Left renal pelvis (tissue), 4 donors: Measurements from ENCODE around the gene ARL2BP. TPM values are rescaled to one million over a fixed set of nuclear protein-coding genes. Genes with fewer than 3 reads are reported as not detected.
"Not testable (repeated sequence)": the region's sequence is repeated elsewhere in the genome, so short reads cannot be mapped to it uniquely, and the experiment has no call there.

ENCODE experiments used
- DNase-seq, 4 donors: peaks; one replicate each; pipeline ENCODE4 v3.0.0-alpha.2; 2013; ENCODE audit warnings: low read depth in 4 of 4, low spot score in 3 of 4
- polyA plus RNA-seq, 4 donors: library from polyadenylated mRNA; unstranded; fragments of 120-200 nt; gene quantifications; one replicate each; pipeline ENCODE4 v1.2.1, GENCODE V29; 2013; ENCODE audit not compliant: insufficient read length in 4 of 4

ARL2BP gene
- polyA plus RNA-seq, 4 donors: 68.2 to 101 (median 87.3) TPM

DNA sequence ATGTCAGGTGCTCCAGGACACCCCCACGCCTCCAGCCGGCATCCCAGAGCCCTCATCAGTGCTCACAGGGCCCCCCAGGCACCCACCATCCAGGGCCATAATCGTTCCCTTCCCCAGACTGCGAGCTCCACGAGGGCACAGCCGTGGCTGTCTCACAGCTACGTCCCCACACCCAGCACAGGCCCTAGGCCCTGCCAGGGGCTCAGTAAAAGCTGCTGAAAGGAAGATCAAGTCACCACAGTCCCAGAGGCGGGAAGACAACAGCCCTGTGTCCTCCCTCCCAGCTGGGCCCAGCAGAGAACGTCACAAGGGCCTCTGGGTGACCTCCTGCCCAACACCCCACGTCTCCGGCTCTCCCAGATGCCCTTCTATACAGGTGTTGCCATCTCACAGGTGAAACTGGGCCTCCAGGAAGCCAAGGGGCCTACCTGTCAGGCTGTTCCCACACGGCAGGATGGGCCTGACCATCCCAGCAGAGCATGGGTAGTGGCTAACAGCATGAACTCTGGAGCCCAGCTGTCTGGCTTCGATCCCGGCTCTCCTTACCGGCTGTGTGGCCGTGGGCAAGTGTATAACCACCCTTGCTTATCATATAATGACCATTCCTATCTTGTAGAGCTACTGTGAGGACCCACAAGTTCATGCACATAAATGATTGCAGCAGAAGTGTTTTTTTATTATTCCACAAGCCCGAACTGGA, 17.9 kb downstream of the ARL2BP start:
- no peak for DNase-seq

DNA sequence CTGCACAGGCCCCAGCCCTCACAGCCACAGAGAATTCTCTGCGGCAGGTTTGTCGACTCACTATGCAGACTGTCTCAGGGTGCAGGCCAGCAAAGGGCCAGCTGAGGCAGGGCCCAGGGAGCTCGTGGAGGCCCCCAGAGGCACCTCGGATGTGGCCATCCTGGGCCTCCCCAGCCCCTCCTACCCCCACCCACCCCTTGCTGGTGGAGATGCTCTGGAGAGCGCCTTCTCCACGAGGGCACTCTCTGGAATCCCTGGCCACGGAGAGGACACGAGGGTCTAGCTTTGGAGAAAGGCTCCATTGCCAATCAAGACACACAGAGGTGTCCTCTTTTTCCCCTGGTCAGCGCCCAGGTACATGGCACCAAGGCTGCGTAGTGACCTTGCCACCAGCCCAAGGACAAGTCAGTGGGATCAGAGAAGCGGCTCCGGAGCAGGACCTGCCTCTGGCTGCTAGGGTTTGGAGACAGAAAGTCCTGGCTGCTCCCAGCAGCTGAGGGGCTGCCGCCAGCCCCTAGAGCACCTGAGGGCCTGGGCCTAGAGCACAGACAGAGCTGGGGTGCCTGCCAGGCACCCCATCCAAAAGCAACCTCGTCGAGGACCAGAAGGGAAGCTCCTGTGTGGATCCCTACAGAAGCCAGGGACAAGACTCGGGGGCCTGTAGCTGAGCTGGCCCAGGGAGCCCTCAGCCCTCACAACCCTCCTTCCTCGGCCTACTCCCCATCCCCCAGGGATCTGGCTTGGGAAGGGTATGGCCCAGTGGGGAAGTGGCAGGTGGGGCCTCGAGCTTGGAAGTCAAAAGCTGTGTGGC, 18.7 kb downstream of the ARL2BP start:
- no peak for DNase-seq

DNA sequence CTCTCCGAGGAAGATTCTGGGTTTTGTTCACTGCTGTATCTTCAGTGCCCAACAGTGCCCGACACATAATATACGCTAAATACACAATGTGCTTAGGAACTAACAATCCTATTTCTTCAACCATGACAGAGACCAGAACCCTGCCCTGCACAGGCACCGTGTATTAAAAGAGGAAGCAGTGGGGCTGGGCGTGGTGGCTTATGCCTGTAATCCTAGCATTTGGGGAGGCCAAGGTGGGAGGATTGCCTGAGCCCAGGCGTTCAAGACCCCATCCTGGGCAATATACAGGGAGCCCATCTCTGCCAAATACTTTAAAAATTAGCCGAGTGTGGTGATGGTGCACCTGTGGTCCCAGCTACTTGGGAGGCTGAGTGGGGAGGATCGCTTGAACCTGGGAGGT, 19.3 kb downstream of the ARL2BP start:
- DNase-seq: no peak

DNA sequence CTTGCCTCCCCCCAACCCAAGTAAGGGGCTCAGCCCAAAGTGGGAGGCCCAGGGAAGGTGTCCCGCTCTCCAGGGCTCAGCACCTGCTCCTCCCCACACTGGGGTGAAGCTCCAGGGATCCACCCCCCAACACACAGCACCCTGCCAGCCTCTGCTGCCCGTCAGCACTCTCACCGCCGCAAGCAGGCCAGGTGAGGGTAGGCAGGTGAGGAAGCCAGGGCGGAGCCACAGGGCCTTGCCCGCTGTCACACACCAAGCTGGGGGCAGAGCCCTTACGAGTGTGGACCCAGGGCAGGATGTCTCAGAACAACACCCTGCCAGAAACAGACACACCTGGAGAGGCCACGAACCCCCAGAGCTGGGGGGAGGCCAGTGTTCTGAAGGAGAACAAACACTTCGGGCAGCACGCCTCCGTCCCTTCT, 19.9 kb downstream of the ARL2BP start:
- no peak for DNase-seq

DNA sequence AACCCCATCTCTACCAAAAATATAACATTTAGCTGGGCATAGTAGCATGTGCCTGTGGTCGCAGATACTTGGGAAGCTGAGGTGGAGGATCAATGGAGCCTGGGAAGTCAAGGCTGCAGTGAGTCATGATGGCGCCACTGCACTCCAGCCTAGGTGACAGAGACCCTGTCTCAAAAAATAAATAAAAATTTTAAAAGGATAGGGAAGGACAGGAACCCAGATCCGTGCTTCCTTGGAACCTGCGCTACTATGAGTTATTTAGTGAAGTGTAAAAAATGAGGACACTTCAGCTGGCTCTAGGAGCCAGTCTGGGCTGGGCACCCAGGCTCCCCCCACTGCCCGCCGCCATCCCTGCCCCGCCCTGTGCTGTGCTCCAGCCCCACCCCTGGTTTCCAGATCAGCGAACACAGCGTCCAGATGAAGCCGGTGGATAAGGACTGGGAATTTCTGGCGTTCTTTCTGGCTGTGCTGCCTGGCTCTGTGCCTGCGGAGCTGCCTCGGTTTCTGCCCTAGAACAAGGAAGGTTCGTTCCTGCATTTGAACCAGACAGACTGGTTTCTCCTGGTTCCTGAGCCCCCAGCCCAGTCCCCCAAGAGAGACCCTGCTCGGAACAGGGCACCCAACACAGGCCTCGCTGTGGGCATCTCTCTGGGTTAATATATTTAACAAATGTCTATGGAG, 20.9 kb downstream of the ARL2BP start:
- DNase-seq: peak in 1 of 4 donors; percentile 55

DNA sequence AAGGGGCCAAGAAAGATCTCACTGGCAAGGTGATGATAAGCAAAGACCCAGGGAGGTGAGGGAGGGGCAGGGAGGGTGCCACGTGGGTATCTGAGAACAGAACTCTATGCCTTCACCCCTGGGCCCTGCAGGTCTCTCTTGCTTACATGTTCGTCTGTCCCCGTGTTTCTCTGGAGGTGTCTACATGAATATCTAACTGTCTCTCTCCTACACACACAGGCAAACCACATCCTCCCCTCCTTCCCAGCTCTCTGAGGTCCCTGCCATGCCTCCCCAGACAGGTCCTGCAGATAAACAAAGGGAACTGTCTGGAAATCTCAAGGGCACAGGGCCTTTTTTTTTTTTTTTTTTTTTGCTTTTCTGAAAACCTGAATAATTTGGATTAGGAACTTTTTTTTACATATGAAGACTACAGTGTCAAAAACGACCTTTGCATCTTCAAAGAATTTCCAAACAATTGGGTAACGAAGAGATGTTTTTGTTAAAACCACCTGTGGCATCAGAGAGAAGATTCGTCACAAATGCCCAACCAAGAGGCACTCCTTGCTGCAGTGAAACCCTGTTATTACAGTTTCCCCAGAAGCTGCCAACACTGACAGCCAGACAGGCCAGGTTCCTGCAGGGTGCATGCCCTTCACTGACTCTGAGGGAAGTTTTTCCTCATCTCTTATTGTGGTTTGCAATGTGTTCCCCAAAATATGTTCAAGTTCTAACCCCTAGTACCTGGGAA, 21.6 kb downstream of the ARL2BP start:
- DNase-seq: no peak

DNA sequence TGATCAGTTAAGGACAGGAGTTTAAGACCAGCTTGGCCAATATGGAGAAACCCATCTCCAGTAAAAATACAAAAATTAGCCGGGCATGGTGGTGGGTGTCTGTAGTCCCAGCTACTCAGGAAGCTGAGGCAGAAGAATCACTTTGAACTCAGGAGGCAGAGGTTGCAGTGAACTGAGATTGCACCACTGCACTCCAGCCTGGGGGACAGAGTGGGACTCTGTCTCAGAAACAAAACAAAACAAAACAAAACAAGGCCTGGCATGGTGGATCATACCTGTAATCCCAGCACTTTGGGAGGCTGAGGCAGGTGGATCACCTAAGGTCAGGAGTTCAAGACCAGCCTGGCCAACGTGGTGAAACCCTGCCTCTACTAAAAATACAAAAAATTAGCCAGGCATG, 22.3 kb downstream of the ARL2BP start:
- not testable (repeated sequence) for DNase-seq

DNA sequence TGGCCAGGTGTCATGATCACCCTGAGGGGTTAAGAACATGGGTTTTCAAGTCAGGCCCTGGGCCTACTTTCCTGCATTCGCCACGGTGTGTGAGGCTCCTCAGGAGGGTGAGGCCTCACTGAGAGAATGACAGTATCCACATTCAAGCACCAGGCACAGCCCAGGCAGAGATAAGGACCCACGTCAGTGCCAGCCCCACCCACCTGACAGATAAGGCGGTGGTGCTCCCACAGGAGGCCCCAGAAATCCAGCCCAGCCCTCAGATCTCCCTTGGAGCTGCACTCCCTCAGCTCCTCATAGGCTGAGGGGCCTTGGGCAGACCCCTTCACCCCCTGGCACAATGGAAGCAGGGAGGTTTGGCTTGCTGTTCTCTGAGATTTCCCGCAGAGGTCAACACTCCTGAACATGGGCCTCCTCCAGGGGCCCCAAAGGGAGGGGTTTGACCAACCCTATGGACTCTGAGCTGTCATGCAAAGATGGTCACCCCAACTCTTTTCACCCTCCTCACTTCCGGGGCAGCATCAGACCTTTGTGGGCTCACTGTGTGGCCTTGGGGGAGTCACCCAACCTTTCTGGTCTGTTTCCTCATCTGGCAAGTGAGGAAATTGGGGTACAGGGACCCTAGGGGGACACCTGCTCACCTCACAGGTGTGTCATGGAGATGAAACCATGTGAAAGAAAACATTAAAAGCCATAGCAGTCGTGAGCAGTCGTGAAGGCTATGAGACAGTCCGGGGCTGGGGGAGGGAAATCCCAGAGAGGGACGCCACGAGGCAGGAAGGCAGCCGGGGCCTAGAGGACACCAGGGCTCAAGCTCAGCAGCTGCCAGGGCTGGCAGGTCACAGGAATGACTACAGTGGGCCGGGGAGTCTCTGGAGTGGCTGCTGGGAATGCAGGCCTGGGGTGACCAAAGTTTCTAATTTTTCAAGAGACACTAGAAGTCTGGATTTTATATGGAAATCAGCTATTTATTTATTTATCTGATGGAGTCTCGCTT, 24.0 kb downstream of the ARL2BP start:
- no peak for DNase-seq

DNA sequence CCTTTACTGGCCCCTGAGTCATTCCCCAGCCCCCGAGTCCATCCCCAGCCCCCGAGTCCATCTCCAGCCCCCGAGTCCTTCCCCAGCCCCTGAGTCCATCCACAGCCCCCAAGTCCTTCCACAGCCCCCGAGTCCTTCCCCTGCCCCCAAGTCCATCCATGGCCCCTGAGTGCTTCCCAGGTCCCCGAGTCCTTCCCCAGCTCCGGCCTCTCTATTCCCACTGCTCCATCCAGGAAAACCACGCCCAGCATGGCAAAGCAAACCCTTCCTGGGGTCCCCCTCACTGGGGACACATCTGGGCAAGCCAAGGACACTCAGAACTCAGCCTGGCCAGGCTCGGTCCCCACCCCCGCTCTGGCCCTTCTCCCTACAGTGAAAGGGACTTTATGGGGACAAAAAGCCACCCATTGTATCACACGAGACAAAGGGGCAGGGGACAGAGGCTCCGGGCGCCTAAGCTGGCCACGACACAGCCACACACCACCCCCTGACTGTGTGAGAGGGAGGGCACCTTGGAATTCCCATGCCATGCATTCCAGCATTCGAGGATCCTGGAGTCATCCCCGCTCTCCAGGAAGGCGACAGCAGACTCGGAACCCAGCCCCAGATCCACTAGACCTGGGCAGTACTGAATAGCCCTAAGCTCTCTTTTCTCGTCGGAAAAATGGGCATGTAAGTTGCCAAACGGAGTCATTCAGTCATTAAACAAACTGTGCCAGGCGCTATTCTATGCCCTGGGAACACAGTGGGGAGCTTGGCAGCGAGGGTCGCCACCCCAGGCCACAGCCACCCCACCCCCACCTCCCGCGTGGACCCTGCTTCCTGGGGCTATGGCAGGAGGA, 25.4 kb downstream of the ARL2BP start:
- DNase-seq: no peak

DNA sequence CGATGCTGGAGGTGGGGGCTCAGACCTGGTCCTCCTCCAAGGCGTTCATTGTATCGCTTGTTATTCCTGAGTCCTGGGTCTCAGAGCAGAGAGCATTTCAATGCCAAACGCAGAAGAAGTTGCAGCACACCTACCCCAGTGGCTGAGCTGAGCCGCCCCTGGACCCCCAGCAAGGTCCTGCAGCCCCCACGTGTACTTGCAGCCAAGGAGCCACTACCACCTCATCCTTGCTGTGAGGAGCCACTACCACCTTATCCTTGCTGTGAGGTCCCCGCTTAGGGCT, 25.9 kb downstream of the ARL2BP start:
- no peak for DNase-seq

DNA sequence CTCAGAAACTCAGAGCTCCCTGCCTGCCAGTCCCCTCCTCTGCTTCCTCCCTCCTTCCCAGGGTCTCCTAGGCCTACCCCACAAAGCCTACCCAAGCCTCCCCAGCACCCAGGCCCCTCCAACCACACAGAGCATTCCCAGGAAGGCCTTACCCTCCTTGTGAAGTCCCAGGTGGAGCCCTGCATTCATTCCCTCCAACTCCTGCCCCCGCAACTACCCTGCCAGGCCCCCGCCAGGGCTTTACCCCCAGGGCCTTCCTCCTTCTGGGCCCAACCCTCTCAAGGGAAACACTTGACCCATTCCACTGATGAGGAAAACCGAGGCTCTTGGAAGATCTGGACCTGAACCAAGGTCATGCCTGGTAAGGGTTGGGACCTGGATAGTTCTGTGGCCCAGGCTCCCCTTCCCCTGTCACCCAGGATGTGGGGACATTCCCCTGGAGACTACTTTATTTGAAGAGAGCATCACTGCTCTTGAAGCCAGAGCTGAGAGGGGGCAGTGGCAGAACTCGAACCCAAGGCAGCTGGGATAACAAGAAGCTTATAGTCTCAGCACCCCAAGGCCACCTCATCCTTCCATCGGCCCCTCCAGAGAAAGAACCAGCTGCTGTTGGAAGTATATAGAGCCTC, 26.9 kb downstream of the ARL2BP start:
- DNase-seq: no peak

DNA sequence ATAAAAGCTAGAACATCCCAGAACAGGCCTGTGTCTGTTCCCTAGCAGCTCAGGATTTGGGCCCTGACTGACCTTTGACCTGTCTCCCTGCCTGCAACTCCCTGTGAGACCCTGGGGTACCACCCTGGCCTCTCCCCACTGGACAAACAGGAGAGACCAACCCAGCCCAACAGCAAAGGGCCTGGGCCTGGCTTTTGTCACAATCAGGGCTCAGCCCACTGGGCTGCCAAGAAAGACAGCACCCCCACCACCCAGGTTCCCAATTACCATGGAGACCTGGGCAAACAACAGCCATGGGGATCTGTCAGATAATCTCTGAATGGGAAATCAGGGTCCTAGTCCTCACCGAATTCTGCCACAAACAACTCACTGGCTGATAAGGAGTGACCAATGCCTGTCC, 28.3 kb downstream of the ARL2BP start:
- DNase-seq: no peak

DNA sequence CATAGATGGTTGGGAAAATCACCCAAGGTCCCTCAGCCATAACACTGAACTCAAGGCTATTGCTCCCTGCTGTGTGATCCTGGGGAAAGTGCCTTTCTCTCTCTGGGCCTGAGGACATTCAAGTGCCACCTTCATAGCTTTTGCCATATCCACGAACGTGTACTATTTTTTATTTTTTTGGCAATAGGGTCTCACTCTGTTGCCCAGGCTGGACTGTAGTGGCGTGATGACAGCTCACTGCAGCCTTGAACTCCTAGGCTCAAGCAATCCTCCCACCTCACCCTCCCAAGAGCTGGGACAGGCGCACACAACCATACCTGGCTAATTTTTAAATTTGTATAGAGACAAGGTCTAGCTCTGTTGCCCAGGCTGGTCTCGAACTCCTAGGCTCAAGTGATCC, 28.8 kb downstream of the ARL2BP start:
- no peak for DNase-seq

DNA sequence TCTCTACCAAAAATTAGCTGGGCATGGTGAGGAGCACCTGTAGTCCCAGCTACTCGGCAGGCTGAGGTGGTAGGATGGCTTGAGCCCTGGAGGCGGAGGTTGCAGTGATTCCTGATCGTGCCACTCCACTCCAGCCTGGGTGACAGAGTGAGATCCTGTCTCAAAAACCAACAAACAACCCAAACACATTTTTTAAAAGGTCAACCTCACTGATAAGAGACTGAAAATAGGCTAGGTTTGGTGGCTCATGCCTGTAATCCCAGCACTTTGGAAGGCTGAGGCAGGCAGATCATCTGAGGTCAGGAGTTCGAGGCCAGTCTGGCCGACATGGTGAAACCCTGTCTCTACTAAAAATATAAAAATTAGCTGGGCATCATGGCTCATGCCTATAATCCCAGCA, 30.9 kb downstream of the ARL2BP start:
- DNase-seq: not testable (repeated sequence)

DNA sequence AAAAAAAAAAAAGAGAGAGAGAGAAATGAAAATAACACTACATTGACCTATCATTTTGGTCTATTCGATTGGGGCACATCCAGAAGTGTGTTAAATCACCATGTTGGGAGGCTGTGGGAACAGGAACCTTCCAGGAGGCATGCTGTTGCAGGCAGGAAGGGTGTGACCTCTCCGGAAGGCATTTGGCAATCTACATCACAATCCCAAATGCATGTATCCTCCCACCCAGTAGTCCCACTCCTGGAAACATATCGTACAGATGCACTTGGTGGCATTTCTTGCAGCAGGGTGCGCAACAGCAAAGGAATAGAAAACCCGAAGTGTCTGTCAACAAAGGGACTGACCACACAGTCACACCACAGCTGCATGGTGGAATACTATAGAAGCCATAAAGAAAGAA, 31.5 kb downstream of the ARL2BP start:
- DNase-seq: no peak

DNA sequence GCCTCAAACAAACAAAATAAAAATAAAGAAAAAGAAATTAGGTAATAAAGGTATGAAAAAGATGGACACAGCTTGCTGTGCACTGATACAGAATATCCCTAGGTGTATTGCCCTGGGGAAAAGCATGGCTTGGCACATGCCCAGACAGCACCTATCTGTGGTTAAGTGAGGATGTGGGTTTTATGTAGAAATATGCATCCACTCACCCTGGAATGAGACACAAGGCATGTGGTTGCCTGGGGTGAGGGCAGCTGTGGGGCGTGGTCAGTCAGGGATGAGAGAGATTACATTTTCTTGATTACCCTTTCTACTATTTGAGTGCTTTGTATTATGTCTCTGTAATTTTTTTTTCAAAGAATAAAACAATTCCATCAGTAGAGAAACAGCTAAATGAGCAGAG, 32.5 kb downstream of the ARL2BP start:
- DNase-seq: no peak

DNA sequence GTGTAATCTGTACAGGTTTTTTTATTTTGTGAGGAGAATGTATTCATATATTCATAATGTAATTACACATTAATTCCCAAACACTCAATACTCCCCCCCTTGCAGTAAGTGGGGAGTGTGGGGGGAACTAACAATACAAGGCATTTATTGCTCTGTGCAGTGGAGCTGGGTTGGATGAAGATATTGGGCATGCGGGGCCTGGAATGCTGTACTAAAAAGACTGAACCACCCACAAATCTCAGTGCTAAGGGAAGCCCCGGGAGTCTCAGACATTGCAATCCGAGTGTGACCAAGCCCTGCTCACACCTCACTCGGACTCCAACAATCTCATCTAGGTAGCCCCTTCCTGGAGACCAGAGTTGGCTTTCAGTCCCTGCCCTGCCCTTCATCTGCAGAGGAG, 33.4 kb downstream of the ARL2BP start:
- no peak for DNase-seq

DNA sequence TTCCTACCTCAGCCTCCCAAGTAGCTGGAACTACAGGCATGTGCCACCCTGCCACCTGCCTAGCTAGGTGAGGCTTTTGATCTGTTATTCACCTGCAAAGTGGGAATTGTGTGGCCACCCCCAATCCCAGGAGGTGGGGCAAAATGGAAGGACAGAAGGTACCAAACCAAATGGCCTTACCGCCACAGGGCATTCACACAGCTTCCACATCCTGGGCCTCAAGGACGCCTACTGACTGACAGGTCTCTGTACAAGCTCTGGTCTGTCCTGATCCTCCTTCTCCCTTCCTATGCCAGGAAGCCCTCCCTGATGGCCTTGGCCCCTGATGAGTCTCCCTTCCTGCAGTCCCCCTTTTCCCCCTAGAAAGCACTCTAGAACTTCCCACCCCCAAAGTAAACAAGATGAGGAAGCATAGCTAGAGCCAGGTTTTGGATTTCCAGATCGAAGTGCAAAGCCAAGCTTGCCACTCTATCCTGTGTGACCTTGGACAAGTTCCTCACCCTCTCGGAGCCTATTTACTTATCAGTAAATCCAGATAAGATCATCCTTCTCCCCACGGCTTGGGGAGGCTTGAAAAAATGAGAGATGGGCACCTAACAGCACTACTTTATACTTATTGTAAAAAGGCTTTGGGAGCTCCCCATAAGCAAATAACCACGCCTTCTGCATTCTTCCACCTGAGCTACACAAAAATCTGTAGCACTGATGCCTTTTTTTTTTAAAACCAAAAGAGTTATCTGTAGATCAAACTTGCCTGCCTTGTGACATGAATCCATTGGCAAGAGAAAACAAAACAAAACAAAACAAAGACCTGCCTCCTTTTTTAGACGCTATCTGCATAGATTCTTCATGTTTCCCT, 35.0 kb downstream of the ARL2BP start:
- DNase-seq: no peak
